NCI-H526 (cell line): ENCODE measurements around the gene BORCS5.

Source experiments
- DNase-seq, 2 experiments: peaks; one replicate each; lab custom pipeline; 2025; lab: John Stamatoyannopoulos, UW

BORCS5 gene

DNA sequence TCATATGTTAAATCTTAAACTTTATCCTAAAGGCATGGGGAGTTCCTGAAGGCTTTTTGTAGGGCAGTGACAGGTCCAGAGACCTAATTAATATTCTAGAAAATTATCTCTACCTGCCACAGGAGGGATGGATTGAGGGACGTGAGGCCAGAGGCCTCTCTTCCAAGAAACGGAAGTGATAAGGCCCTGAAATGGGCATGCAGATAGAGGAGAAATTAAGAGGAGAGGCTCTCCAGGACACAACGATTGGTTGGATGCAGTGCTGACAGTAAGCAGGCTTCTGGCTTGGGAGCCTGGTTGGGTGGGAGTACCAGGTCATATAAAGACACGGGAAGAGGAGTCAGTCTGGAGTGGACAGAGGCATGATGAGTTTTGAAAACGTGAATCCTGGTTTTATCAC lies 3.1 kb upstream of the BORCS5 start:
- no peak for DNase-seq

DNA sequence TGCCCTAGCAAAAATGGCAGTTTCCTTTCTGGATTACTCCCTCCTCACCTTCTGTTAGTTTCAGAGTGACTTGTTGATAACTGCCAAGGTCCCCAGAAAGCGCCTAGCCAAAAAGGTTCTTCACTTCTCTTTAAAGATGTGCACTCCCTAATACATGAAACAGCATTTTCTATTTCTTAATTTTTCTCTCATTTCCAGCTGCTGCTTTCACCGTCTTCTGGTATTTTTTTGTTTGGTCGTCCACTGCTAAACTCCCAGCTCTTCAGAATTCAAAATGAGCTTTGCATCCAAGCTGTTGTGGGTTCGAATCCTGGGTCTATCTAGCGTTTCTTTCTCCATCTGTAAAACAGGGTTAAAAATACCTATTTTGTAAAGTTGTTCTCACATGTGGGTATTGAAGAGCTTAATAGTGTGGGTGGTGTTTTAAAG lies 397 bp upstream of the BORCS5 start:
- no peak for DNase-seq

GRCh38 chr12:12357719-12358461 lies 1.0 kb downstream of the BORCS5 start:
- DNase-seq: peak in 1 of 2 experiments; percentile 26

- peak in 1 of 2 experiments; percentile 25 for DNase-seq
These were observed 1.6 kb downstream of the BORCS5 start for GRCh38 chr12:12358528-12358927.

GRCh38 chr12:12364787-12365445 lies 8.0 kb downstream of the BORCS5 start:
- DNase-seq: no peak

- no peak for DNase-seq
These were observed 8.5 kb downstream of the BORCS5 start for GRCh38 chr12:12365446-12365802.

GRCh38 chr12:12365931-12366431 lies 9.1 kb downstream of the BORCS5 start:
- peak in 1 of 2 experiments; percentile 50 for DNase-seq

GRCh38 chr12:12366701-12367481 lies 10.0 kb downstream of the BORCS5 start:
- no peak for DNase-seq

- no peak for DNase-seq
These were observed 10.7 kb downstream of the BORCS5 start for GRCh38 chr12:12367482-12367998.

DNA sequence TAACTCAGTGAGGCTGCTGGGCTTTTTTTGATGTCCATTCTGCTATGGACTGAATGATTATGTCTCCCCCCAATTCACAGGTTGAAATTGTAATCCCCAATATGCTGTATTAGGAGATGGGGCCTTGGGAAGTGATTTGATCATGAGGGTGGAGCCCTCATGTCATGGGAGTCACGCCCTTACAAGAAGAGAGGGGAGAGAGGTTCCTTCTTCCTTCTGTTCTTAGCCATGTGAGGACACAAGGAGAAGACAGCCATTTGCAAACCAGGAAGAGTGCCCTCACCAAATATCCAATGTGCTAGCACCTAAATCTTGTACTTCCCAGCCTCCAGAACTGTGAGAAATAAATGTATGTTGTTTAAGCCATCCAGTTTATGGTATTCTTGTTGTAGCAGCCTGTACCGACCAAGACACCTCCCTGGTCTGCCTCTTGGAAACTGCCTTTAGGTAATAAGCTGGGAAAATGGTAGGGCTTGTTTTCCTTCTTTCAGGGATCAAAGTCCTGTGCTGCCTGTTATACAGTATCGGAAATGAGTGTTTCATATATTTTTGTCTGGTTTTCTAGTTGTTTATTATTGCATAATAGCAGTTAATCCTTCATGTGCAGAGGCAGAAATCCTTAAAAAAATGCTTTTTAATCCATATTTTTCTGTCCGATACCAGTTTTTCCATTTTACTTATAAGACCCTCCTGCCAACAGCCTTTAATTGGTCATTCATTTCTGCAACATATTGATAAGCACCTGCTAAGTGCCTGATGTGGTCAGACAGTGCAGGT lies 16.3 kb downstream of the BORCS5 start:
- no peak for DNase-seq

GRCh38 chr12:12376646-12377448 lies 20.0 kb downstream of the BORCS5 start:
- peak; percentile 72 to 89 for DNase-seq

DNA sequence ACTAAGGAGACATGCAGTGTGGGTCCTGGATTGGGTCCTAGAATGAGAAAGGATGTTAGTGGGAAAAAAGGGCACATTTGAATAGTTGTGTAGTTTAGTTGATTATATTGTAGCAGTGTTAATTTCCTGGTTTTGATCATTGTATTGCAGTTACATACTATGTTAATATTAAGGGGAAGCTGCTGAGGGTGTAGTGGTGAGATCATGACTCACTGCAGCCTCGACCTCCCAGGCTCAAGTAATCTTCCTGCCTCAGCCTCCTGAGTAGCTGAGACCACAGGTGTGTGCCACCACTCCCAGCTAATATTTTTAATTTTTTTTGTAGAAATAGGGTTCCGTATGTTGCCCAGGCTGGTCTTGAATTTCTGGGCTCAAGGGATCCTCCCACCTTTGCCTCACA lies 21.7 kb downstream of the BORCS5 start:
- no peak for DNase-seq

DNA sequence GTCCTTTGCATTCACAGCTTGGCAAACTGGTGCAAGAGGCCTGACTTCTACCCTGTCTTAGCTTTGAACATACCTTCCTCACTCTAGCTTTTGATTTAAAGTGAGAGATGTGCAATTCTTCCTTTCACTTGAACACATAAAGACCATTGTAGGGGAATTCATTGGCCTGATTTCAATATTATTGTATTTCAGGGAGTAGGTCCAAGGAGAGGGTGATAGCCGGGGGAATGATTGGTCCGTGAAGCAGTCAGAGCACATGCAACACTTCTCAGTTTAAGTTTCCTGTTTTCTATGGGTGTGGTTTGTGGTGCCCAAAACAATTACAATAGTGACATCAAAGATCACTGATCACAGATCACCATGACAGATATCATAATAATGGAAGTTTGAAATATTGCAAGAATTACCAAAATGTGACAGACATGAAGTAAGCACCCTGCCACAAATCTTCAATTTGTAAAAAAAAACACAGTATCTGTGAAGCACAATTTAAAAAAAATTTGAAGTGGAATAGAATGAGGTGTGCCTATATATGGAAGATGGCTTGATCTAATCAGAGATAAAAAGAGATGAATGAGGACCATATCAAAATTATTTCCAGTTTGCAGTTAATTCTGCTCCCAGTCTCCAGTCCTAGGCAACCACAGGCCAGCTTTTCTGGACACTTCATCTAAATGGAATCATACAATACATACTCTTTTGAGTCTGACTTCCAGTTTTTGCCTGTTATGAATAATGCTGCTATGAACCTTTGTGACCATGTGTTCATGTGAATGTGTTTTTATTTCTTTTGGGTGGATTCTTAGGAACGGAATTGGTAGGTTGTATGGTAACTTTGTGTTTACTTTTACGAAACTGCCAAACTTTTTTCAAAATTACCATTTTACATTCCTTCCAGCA lies 23.2 kb downstream of the BORCS5 start:
- no peak for DNase-seq

GRCh38 chr12:12380949-12381593 lies 24.2 kb downstream of the BORCS5 start:
- DNase-seq: no peak

- DNase-seq: no peak
These were observed 25.1 kb downstream of the BORCS5 start for GRCh38 chr12:12381982-12382381.

GRCh38 chr12:12384571-12385340 lies 27.9 kb downstream of the BORCS5 start:
- no peak for DNase-seq

- DNase-seq: no peak
These were observed 30.6 kb downstream of the BORCS5 start for GRCh38 chr12:12387501-12387900.

DNA sequence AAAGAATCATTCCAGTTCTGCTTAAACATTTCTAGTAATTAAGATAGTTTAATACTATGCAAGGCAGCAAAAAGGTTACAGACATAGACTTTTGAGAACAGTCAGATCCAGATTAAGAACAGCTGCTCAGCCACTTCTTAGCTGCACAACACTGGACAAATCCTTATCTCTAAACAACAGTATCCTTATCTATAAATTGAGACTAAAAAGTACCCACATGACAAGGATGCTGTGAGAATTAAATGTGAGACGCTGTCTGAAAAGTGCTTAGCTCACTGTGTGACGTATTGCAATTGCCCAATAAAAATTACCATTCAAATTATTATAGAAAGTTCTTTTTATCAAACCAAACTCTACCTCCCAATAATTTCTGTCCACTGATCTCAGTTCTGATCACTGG lies 35.5 kb downstream of the BORCS5 start:
- DNase-seq: no peak
